ENCODE measurements around the gene GPI. TPM values are rescaled to one million over a fixed set of nuclear protein-coding genes. Genes with fewer than 3 reads are reported as not detected.
A peak's percentile ranks its signal among the peaks of the same experiment; 100 is the strongest.

Gene GPI
- total RNA-seq, 2 experiments from 2014 or later, result 111 to 218 TPM

DNA sequence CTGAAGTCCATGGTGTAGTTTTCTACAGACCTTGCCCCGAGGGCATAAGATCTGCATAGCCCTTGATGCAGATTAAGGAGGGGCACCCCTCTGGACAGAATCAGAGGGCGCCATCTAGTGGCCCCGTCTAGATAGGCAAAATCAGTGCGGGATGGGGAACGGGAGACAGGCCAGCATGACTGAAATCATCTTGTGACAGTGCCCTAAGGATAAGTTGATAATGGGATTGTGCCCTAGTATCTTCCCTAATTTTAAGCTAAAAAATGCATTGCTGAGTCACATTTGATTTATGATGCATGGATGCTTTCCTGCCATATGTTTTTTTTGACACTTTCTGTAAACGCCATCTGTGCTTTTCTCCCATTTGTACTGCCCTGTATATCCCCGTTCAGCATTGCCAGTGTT lies 19.0 kb upstream of the GPI start:
- Histone ChIP-seq H3K4me1 (ENCODE audit: insufficient read depth, low read length, poor library complexity, severe bottlenecking) (no peaks in the 10 kb centered on the region), H2AFZ (ENCODE audit: low read length) (no peak overlapping the region), H3K27ac (ENCODE audit: low read depth, low read length, poor library complexity, severe bottlenecking) (no peak overlapping the region), H3K4me2 (ENCODE audit: low read length) (no peak overlapping the region), H3K36me3 (ENCODE audit: insufficient read depth, low read length) (peaks cover 45% of the 10 kb centered on the region), H4K20me1 (ENCODE audit: insufficient read depth, low read length) (no peaks in the 10 kb centered on the region), H3K9me2 (ENCODE audit: insufficient read depth, low read length) (no peaks in the 10 kb centered on the region), H3K79me2 (ENCODE audit: insufficient read depth, low read depth, low read length) (no peaks in the 10 kb centered on the region), H3K9me3 (ENCODE audit: low read length) (no peaks in the 10 kb centered on the region), H3K4me3 (ENCODE audit: low read depth, low read length, poor library complexity, severe bottlenecking) (no peak overlapping the region)
- no peak for TF ChIP-seq EZH2phosphoT487 (IDR thresholded peaks at IDR 0.05; ENCODE audit: borderline replicate concordance, low read depth, low read length)
- TF ChIP-seq, protein P1, sequence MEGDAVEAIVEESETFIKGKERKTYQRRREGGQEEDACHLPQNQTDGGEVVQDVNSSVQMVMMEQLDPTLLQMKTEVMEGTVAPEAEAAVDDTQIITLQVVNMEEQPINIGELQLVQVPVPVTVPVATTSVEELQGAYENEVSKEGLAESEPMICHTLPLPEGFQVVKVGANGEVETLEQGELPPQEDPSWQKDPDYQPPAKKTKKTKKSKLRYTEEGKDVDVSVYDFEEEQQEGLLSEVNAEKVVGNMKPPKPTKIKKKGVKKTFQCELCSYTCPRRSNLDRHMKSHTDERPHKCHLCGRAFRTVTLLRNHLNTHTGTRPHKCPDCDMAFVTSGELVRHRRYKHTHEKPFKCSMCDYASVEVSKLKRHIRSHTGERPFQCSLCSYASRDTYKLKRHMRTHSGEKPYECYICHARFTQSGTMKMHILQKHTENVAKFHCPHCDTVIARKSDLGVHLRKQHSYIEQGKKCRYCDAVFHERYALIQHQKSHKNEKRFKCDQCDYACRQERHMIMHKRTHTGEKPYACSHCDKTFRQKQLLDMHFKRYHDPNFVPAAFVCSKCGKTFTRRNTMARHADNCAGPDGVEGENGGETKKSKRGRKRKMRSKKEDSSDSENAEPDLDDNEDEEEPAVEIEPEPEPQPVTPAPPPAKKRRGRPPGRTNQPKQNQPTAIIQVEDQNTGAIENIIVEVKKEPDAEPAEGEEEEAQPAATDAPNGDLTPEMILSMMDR (conservative IDR thresholded peaks at IDR 0.05; ENCODE audit: low read length), result peak; percentile 98
- ChIA-PET CTCF (ENCODE audit: unreplicated experiment) (interaction anchor here (0.7 to 1.1 kb wide), 2 partner anchors 14 to 113 kb away, joined by 3 read pairs; no protein-coding TSS in a partner anchor), POLR2A (interaction anchor here (0.7 kb wide), 1 partner anchor 20 kb away, joined by 3 read pairs; no protein-coding TSS in a partner anchor)
- peak; percentile 82 for DNase-seq (ENCODE audit: low spot score)
- intact Hi-C loops (cut with micrococcal nuclease; ENCODE audit: unreplicated experiment), result loop anchor here (10.0 kb wide), 1 partner anchor 221 kb away; no protein-coding TSS in a partner anchor
- BruUV-seq (replicated peaks), result no TSS peak

DNA sequence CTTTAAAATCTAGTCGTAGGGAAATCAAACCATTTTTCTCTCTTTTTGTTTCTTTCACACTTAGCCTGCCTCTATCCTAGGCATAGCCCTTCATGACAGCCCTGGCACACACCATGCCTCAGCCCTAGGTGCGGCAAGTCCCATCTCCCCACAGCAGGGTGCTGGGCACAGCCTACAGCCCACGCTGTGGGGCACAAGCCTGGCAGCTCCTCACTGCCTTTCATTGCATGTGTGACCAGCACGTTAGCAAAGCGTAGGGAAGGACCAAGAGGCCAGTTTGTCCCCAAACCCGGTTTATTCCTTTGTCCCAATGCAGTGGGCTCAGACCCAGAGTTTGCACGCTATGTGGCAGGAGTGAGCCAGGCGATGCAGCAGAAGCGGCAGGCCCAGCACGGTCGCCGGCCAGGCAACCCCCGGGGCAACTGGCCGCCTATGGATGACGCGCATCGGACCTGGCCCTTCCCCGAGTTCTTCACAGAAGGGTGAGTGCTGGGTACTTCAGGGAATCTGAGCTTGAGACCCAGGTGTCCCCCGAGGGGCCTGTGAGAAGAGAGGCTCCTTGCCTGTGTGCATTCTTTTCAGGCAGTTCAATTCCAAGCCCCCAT lies 17.3 kb upstream of the GPI start:
- intact Hi-C loops (cut with micrococcal nuclease; ENCODE audit: unreplicated experiment), result loop anchor here (10.0 kb wide), 1 partner anchor 223 kb away; no protein-coding TSS in a partner anchor
- POLR2A ChIA-PET, result interaction anchor here (0.6 to 0.7 kb wide), 2 partner anchors 139 to 1396 kb away, joined by 3 to 4 read pairs; no protein-coding TSS in a partner anchor
- no peaks in the 10 kb centered on the region for H4K20me1 ChIP-seq (ENCODE audit: insufficient read depth, low read length)

More for the DNA sequence above, 17.3 kb upstream of the GPI start:
- H2AFZ ChIP-seq (ENCODE audit: low read length), result no peak overlapping the region
- H3K36me3 ChIP-seq (ENCODE audit: insufficient read depth, low read length), result peaks cover 30% of the 10 kb centered on the region
- no peaks in the 10 kb centered on the region for H3K9me2 ChIP-seq (ENCODE audit: insufficient read depth, low read length)
- TF ChIP-seq, protein P1 (conservative IDR thresholded peaks at IDR 0.05; ENCODE audit: low read length), result no peak
- no peak for TF ChIP-seq EZH2phosphoT487 (IDR thresholded peaks at IDR 0.05; ENCODE audit: borderline replicate concordance, low read depth, low read length)
- DNase-seq (ENCODE audit: low spot score), result no peak
- BruUV-seq (replicated peaks), result no TSS peak
- H3K27ac ChIP-seq (ENCODE audit: low read depth, low read length, poor library complexity, severe bottlenecking), result no peak overlapping the region
- H3K4me1 ChIP-seq (ENCODE audit: insufficient read depth, low read length, poor library complexity, severe bottlenecking), result no peaks in the 10 kb centered on the region
- H3K4me2 ChIP-seq (ENCODE audit: low read length), result no peak overlapping the region
- H3K9me3 ChIP-seq (ENCODE audit: low read length), result no peaks in the 10 kb centered on the region
- H3K79me2 ChIP-seq (ENCODE audit: insufficient read depth, low read depth, low read length), result no peaks in the 10 kb centered on the region
- CTCF ChIA-PET (ENCODE audit: unreplicated experiment), result no interaction called here
- no peak overlapping the region for H3K4me3 ChIP-seq (ENCODE audit: low read depth, low read length, poor library complexity, severe bottlenecking)

Measured in OCI-LY7 (cell line).